GM23338 (cell line): ENCODE measurements around the gene DNAH8. TPM values are rescaled to one million over a fixed set of nuclear protein-coding genes. Genes with fewer than 3 reads are reported as not detected.
A peak's percentile ranks its signal among the peaks of the same experiment; 100 is the strongest.

Experiments used
- ATAC-seq: fragments of 200-7000 bp; cut with Tn5 transposase; 3 replicates; pipeline ENCODE4 v1.9.1; 2020
- DNase-seq: peaks from one replicate; pipeline ENCODE4 v3.0.0-alpha.2; 2015; ENCODE audit warnings: low spot score
- H2AFZ ChIP-seq: fragments of 200-600 bp; sonication (generic); 2 replicates; pipeline ENCODE4 v1.8.0; 2016; ENCODE audit warnings: antibody characterized with exemption, mild to moderate bottlenecking, moderate library complexity
- H3F3A ChIP-seq: fragments of 200-600 bp; sonication (generic); replicated peaks from 2 replicates; pipeline ENCODE4 v1.8.0; 2017; ENCODE audit warnings: antibody characterized with exemption, mixed run types, low read depth
- H3K27ac ChIP-seq: fragments of 200-600 bp; sonication (generic); 2 replicates; pipeline ENCODE4 v1.6.1; 2016; ENCODE audit warnings: low read depth
- H3K27me3 ChIP-seq: fragments of 200-600 bp; sonication (generic); 2 replicates; pipeline ENCODE4 v1.8.0; 2016; ENCODE audit warnings: mild to moderate bottlenecking, mixed run types, moderate library complexity; ENCODE audit not compliant: insufficient read depth
- H3K36me3 ChIP-seq: fragments of 200-600 bp; sonication (generic); 2 replicates; pipeline ENCODE4 v1.8.0; 2016; ENCODE audit warnings: mild to moderate bottlenecking; ENCODE audit not compliant: insufficient read depth
- H3K4me1 ChIP-seq: fragments of 200-600 bp; sonication (generic); 2 replicates; pipeline ENCODE4 v1.8.0; 2016; ENCODE audit warnings: mild to moderate bottlenecking, moderate library complexity; ENCODE audit not compliant: insufficient read depth
- H3K4me2 ChIP-seq: fragments of 200-600 bp; sonication (generic); 2 replicates; pipeline ENCODE4 v1.7.1; 2017; ENCODE audit warnings: mixed run types
- H3K4me3 ChIP-seq: fragments of 200-600 bp; sonication (generic); 2 replicates; pipeline ENCODE4 v1.6.1; 2016; ENCODE audit warnings: mixed run types
- H3K79me2 ChIP-seq: fragments of 200-600 bp; sonication (generic); replicated peaks from 2 replicates; pipeline ENCODE4 v1.8.0; 2017; ENCODE audit warnings: mild to moderate bottlenecking; ENCODE audit not compliant: insufficient read depth
- H3K9me2 ChIP-seq: fragments of 200-600 bp; sonication (generic); 2 replicates; pipeline ENCODE4 v1.8.0; 2017; ENCODE audit not compliant: insufficient read depth
- H4K20me1 ChIP-seq: fragments of 200-600 bp; sonication (generic); replicated peaks from 2 replicates; pipeline ENCODE4 v1.8.0; 2017; ENCODE audit warnings: mild to moderate bottlenecking; ENCODE audit not compliant: insufficient read depth
- H3K27ac Mint-ChIP-seq: 2 replicates; pipeline ENCODE4 v1.8.0; 2020; ENCODE audit warnings: inconsistent platforms, mild to moderate bottlenecking, moderate library complexity, mixed read lengths
- H3K27me3 Mint-ChIP-seq: 3 replicates; pipeline ENCODE4 v1.8.0; 2022; ENCODE audit warnings: low read depth, mild to moderate bottlenecking, moderate library complexity, mixed read lengths, inconsistent platforms; ENCODE audit not compliant: insufficient read depth, poor library complexity
- H3K36me3 Mint-ChIP-seq: 3 replicates; pipeline ENCODE4 v1.8.0; 2021; ENCODE audit warnings: low read depth, mild to moderate bottlenecking, inconsistent platforms, moderate library complexity, mixed read lengths
- H3K4me1 Mint-ChIP-seq: 3 replicates; pipeline ENCODE4 v1.8.0; 2020; ENCODE audit warnings: mild to moderate bottlenecking, inconsistent platforms, mixed read lengths
- H3K4me3 Mint-ChIP-seq: 3 replicates; pipeline ENCODE4 v1.8.0; 2021; ENCODE audit warnings: moderate library complexity, mild to moderate bottlenecking, inconsistent platforms, mixed read lengths
- H3K9me3 Mint-ChIP-seq: 3 replicates; pipeline ENCODE4 v1.8.0; 2020; ENCODE audit warnings: moderate library complexity, mild to moderate bottlenecking, inconsistent platforms, mixed read lengths
- CREB1 ChIP-seq: fragments of 250-450 bp; sonication (Bioruptor Pico); IDR thresholded peaks from 2 replicates; pipeline ENCODE4 v1.5.0; 2020; ENCODE audit warnings: low read depth, mild to moderate bottlenecking, moderate library complexity
- EZH2phosphoT487 ChIP-seq: fragments of 200-600 bp; sonication (generic); IDR thresholded peaks from one replicate; pipeline ENCODE4 v1.8.1; 2018; ENCODE audit warnings: antibody characterized with exemption; ENCODE audit not compliant: unreplicated experiment
- NANOG ChIP-seq: IDR thresholded peaks from 2 replicates; pipeline ENCODE4 v1.6.1; 2016; ENCODE audit warnings: antibody characterized with exemption, borderline replicate concordance
- POLR2AphosphoS5 ChIP-seq: IDR thresholded peaks from 2 replicates; pipeline ENCODE4 v1.6.1; 2016; ENCODE audit warnings: antibody characterized with exemption, low read depth
- STAT1 ChIP-seq: IDR thresholded peaks from one replicate; pipeline ENCODE4 v1.6.1; 2016; ENCODE audit warnings: antibody characterized with exemption; ENCODE audit not compliant: unreplicated experiment
- ZNF114 ChIP-seq: fragments of 250-450 bp; sonication (Bioruptor Pico); IDR thresholded peaks from 2 replicates; pipeline ENCODE4 v1.5.0; 2020; ENCODE audit warnings: mild to moderate bottlenecking, moderate library complexity
- ZNF331 ChIP-seq: fragments of 250-450 bp; sonication (Bioruptor Pico); IDR thresholded peaks from 2 replicates; pipeline ENCODE4 v1.5.0; 2020; ENCODE audit warnings: low read depth, mild to moderate bottlenecking, moderate library complexity
- polyA plus RNA-seq: library from polyadenylated mRNA; unstranded; fragments of >200 nt; fragmentation: Nextera tagmentation; extraction: Ambion mirVana; gene quantifications from 2 replicates; pipeline ENCODE4 v1.2.1, GENCODE V29; 2016
- total RNA-seq: library from RNA; depleted of rRNA; stranded (reverse); fragments of >200 nt; shearing (Covaris generic); gene quantifications from 2 replicates; pipeline ENCODE4 v1.2.3, GENCODE V29; 2014
- TF ChIP-seq, protein P1 (sequence below): fragments of 250-450 bp; sonication (Bioruptor Pico); IDR thresholded peaks from 2 replicates; pipeline ENCODE4 v1.5.0; 2020; ENCODE audit warnings: mild to moderate bottlenecking, moderate library complexity

The DNAH8 gene
- total and polyA plus RNA-seq, 2 experiments from 2014 or later = 0.02 TPM; not detected in 1

DNA sequence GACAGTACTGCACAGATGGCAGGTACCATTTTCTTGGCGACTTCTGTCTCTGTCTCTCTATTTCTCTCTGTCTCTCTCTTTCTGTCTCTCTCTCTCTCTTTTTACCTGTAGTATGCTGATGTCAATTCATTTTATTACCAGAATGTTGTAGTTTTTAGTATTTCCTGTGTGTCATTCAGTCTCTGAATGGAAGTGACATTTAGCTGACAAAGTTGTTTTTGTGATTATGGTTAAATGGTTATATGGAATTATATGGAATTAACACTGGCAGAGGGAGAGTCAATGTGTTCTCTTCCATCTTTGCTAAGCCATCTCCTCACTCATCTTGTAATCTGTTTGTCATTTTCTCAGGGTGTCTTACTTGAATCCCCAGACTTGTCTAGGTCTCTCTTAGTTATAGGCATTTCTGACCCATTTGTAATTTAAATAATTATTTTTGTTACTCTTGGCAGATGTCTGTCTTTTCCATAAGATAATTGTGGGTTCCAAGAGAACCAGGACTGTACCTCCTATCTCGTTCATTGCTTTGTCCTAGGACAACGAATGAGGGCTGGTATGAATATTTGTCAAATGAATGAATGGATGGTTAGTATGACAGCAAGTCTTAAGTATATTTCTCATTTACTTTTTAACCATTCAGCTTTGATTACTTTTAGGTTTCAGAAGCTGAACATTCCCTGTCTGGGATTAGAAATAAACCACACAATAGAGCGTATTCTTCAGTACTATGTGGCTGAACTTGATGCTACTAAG is 64.4 kb downstream of the DNAH8 start:
- Mint-ChIP-seq H3K27ac (no peak overlapping the region), H3K4me3 (no peak overlapping the region), H3K4me1 (peaks cover 12% of the 10 kb centered on the region), H3K36me3 (no peaks in the 10 kb centered on the region), H3K27me3 (no peaks in the 10 kb centered on the region), H3K9me3 (no peaks in the 10 kb centered on the region)
- Histone ChIP-seq H3K27me3 (no peaks in the 10 kb centered on the region), H3K4me2 (no peak overlapping the region), H4K20me1 (no peaks in the 10 kb centered on the region), H3K79me2 (no peaks in the 10 kb centered on the region), H3K9me2 (no peaks in the 10 kb centered on the region), H3K4me1 (peaks cover 13% of the 10 kb centered on the region), H2AFZ (0 out of 2 replicates have a peak overlapping the region, but pooled peaks have one; percentile 8), H3K36me3 (no peaks in the 10 kb centered on the region), H3K27ac (no peak overlapping the region), H3K4me3 (no peak overlapping the region), H3F3A (no peaks in the 10 kb centered on the region)
- DNase-seq = no peak
- TF ChIP-seq CREB1 (no peak), STAT1 (no peak), ZNF114 (no peak), ZNF331 (no peak), POLR2AphosphoS5 (no peak), EZH2phosphoT487 (no peak), NANOG (no peak)
- TF ChIP-seq, protein P1, sequence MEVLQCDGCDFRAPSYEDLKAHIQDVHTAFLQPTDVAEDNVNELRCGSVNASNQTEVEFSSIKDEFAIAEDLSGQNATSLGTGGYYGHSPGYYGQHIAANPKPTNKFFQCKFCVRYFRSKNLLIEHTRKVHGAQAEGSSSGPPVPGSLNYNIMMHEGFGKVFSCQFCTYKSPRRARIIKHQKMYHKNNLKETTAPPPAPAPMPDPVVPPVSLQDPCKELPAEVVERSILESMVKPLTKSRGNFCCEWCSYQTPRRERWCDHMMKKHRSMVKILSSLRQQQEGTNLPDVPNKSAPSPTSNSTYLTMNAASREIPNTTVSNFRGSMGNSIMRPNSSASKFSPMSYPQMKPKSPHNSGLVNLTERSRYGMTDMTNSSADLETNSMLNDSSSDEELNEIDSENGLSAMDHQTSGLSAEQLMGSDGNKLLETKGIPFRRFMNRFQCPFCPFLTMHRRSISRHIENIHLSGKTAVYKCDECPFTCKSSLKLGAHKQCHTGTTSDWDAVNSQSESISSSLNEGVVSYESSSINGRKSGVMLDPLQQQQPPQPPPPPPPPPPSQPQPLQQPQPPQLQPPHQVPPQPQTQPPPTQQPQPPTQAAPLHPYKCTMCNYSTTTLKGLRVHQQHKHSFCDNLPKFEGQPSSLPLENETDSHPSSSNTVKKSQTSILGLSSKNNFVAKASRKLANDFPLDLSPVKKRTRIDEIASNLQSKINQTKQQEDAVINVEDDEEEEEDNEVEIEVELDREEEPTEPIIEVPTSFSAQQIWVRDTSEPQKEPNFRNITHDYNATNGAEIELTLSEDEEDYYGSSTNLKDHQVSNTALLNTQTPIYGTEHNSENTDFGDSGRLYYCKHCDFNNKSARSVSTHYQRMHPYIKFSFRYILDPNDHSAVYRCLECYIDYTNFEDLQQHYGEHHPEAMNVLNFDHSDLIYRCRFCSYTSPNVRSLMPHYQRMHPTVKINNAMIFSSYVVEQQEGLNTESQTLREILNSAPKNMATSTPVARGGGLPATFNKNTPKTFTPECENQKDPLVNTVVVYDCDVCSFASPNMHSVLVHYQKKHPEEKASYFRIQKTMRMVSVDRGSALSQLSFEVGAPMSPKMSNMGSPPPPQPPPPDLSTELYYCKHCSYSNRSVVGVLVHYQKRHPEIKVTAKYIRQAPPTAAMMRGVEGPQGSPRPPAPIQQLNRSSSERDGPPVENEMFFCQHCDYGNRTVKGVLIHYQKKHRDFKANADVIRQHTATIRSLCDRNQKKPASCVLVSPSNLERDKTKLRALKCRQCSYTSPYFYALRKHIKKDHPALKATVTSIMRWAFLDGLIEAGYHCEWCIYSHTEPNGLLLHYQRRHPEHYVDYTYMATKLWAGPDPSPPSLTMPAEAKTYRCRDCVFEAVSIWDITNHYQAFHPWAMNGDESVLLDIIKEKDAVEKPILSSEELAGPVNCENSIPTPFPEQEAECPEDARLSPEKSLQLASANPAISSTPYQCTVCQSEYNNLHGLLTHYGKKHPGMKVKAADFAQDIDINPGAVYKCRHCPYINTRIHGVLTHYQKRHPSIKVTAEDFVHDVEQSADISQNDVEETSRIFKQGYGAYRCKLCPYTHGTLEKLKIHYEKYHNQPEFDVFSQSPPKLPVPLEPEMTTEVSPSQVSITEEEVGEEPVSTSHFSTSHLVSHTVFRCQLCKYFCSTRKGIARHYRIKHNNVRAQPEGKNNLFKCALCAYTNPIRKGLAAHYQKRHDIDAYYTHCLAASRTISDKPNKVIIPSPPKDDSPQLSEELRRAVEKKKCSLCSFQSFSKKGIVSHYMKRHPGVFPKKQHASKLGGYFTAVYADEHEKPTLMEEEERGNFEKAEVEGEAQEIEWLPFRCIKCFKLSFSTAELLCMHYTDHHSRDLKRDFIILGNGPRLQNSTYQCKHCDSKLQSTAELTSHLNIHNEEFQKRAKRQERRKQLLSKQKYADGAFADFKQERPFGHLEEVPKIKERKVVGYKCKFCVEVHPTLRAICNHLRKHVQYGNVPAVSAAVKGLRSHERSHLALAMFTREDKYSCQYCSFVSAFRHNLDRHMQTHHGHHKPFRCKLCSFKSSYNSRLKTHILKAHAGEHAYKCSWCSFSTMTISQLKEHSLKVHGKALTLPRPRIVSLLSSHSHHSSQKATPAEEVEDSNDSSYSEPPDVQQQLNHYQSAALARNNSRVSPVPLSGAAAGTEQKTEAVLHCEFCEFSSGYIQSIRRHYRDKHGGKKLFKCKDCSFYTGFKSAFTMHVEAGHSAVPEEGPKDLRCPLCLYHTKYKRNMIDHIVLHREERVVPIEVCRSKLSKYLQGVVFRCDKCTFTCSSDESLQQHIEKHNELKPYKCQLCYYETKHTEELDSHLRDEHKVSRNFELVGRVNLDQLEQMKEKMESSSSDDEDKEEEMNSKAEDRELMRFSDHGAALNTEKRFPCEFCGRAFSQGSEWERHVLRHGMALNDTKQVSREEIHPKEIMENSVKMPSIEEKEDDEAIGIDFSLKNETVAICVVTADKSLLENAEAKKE = no peak
- no peak for ATAC-seq
